Stimulated activated CD4-positive, alpha-beta T cell treated with anti-CD3 and anti-CD28 coated beads, Interleukin-1b, Interleukin-23, amount 100 ng/mL, for 4 hours (primary cell): ENCODE data around the gene MIS18A.
A peak's percentile ranks its signal among the peaks of the same experiment; 100 is the strongest.
"Not testable (repeated sequence)": the region's sequence is repeated elsewhere in the genome, so short reads cannot be mapped to it uniquely, and the experiment has no call there.

Experiments
- DNase-seq, 2 donors: peaks; one replicate each; pipeline ENCODE4 v3.0.0-alpha.2; 2020; ENCODE audit warnings: low read depth in 2 of 2

The MIS18A gene

GRCh38 chr21:32304998-32305397 lies 26.1 kb upstream of the MIS18A start:
- no peak for DNase-seq

GRCh38 chr21:32303385-32303784 lies 24.5 kb upstream of the MIS18A start:
- DNase-seq, result no peak

- DNase-seq, result no peak
These were observed 23.7 kb upstream of the MIS18A start for GRCh38 chr21:32302560-32302959.

GRCh38 chr21:32301596-32301995 lies 22.7 kb upstream of the MIS18A start:
- DNase-seq, result no peak

- no peak for DNase-seq
These were observed 21.4 kb upstream of the MIS18A start for GRCh38 chr21:32300117-32300681.

GRCh38 chr21:32299695-32300094 lies 20.8 kb upstream of the MIS18A start:
- no peak for DNase-seq

- no peak for DNase-seq
These were observed 19.8 kb upstream of the MIS18A start, which contains the start of gene MRAP for GRCh38 chr21:32298658-32299081. TSS of gene MRAP (plus strand) at chr21:32298855. CDS start at chr21:32298972, 117 bp downstream.

GRCh38 chr21:32298148-32298559 lies 19.3 kb upstream of the MIS18A start:
- DNase-seq, result no peak

GRCh38 chr21:32297449-32297848 lies 18.6 kb upstream of the MIS18A start:
- no peak for DNase-seq

GRCh38 chr21:32285476-32285875 lies 6.6 kb upstream of the MIS18A start:
- DNase-seq, result no peak

- no peak for DNase-seq
These were observed 4.1 kb upstream of the MIS18A start for GRCh38 chr21:32282992-32283391.

GRCh38 chr21:32281531-32281930 lies 2.7 kb upstream of the MIS18A start:
- DNase-seq, result no peak

GRCh38 chr21:32279377-32279680 lies 480 bp upstream of the MIS18A start:
- DNase-seq, result no peak

GRCh38 chr21:32278103-32278502 lies 746 bp downstream of the MIS18A start:
- DNase-seq, result no peak

- no peak for DNase-seq
These were observed 2.2 kb downstream of the MIS18A start for GRCh38 chr21:32276671-32277070.

GRCh38 chr21:32270748-32271147 lies 8.1 kb downstream of the MIS18A start:
- no peak for DNase-seq

GRCh38 chr21:32265321-32265720 lies 13.5 kb downstream of the MIS18A start:
- DNase-seq, result not testable (repeated sequence)

GRCh38 chr21:32261929-32262328 lies 16.9 kb downstream of the MIS18A start:
- no peak for DNase-seq

GRCh38 chr21:32260130-32260529 lies 18.7 kb downstream of the MIS18A start:
- no peak for DNase-seq

- not testable (repeated sequence) for DNase-seq
These were observed 20.1 kb downstream of the MIS18A start for GRCh38 chr21:32258786-32259048.

GRCh38 chr21:32257962-32258785 lies 20.7 kb downstream of the MIS18A start:
- peak in 1 of 2 donors; percentile 8 for DNase-seq

- no peak for DNase-seq
These were observed 21.8 kb downstream of the MIS18A start for GRCh38 chr21:32256873-32257620.

- DNase-seq, result no peak
These were observed 22.6 kb downstream of the MIS18A start for GRCh38 chr21:32256251-32256650.
